Measurements from ENCODE around the gene TMEM9.

DNA sequence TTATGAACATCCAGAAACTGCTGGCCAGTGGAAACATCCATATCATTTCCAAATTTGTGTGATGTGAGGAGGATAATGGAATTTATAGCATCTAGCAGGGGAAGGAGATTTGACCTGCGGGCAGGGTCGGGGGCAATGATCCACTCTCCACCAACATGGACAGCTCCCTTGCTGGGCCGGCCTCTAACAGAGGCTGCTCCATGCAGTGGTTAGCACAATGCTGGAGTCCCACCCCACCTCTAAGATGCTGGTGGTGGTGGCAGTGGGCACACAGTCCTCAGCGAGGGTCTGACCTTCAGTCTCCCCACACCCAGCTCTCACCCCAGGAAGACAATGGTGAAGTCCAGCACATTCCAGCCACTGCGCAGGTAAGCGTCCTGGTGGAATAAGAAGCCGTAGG lies 60.7 kb downstream of the TMEM9 start:
- no peak for TF ChIP-seq GATA3 (IDR thresholded peaks at IDR 0.05; ENCODE audit: low read depth, low read length)
- TF ChIP-seq GATA2 (IDR thresholded peaks at IDR 0.05; ENCODE audit: low read depth, low read length) = no peak
